ENCODE data around the gene GRM2.

Gene GRM2

DNA sequence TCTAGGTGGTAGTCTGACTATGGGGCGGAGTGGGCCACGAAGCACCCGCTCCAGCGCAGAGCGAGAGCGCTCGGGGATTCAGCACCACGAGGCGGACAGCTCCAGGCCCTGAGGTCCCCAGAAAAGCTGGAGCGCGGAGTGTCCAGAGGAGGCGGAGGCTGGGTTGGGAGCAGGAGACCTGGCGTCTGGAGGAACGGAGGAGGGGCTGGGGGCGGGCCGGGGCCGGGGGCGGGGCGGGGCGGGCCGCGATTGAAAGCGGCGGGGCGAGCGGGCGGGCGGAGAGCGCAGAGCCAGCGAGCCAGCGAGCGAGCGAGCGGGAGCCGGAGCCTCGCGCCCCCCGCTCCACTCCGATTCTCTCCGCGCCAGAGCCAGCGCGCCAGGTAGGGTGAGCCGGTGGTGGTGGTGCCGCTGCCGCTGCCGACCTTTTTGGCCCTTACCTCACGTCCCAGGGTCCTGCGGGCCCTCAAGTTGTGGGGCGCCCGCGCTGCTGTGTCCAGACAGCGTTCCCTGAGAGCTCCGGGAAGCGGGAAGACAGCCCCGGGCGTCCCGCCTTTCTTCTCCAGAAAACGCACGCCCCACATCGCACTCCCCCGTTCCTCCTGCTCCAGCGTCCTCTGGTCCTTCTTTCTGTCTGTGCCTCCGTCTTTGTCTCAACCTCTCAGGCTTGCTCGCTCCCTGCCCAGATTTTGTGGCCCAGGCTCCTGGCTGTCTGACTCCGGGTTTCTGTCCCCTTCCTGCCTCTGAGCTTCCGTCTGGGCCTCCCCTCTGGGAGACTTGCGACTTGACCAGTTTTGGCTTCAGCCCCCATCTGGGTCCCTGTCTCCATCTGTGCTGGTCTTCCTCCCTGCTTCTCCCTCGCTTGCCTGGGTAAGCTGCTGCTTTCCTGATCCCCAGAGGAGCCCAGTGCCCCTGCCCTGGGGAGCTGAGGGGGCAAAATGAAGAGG is at the start of gene GRM2:
TSS of gene GRM2 (plus strand) at position 281 of the 944 bp plus-strand sequence. CDS start 1,916 bp downstream, outside the sequence.
- H3K27ac ChIP-seq (ENCODE audit: low read depth, low read length): no peak within 1 kb of the TSS
- H3K9me3 ChIP-seq (ENCODE audit: low read length): no peaks in the 10 kb centered on the region
- H3K36me3 ChIP-seq (ENCODE audit: insufficient read depth, low read length): peaks cover 16% of the 10 kb centered on the region
- peaks cover 0 to 11% of the 10 kb centered on the region in 2 donors for H3K27me3 ChIP-seq (ENCODE audit: control insufficient read depth in 1 of 2, insufficient read depth in 2 of 2, low read length in 2 of 2)
- H3K9ac ChIP-seq (ENCODE audit: low read length): no peak within 1 kb of the TSS
- no peak within 1 kb of the TSS for H3K4me3 ChIP-seq (ENCODE audit: low read depth in 1 of 2, low read length in 2 of 2)
- H3K4me1 ChIP-seq (ENCODE audit: insufficient read depth, low read length): no peaks in the 10 kb centered on the region

DNA sequence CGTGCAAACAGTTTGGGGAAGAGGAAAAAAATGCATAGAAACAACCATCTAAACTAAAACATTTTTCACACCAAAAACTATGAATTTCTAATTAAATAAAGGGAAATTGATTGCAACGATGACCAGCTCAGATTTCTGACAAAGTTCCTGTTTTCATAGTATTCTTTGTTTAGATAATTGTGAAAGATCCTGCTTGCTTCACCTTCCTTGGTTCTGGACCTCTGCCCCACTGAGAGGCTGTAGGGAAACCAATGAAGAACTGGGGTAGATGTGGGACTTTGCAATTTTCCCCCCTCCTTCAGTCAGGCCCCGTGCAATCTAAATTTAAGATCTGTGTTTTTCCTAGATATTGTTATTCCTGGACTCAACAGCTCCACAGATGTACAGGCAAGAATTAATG is 49.6 kb upstream of the GRM2 start:
- Histone ChIP-seq H3K27me3 (ENCODE audit: control insufficient read depth in 1 of 2, insufficient read depth in 2 of 2, low read length in 2 of 2) (no peaks in the 10 kb centered on the region), H3K4me1 (ENCODE audit: insufficient read depth, low read length) (no peaks in the 10 kb centered on the region), H3K4me3 (ENCODE audit: low read depth in 1 of 2, low read length in 2 of 2) (no peak overlapping the region), H3K27ac (ENCODE audit: low read depth, low read length) (no peak overlapping the region), H3K9ac (ENCODE audit: low read length) (no peak overlapping the region), H3K9me3 (ENCODE audit: low read length) (no peaks in the 10 kb centered on the region), H3K36me3 (ENCODE audit: insufficient read depth, low read length) (peaks cover 50% of the 10 kb centered on the region)

DNA sequence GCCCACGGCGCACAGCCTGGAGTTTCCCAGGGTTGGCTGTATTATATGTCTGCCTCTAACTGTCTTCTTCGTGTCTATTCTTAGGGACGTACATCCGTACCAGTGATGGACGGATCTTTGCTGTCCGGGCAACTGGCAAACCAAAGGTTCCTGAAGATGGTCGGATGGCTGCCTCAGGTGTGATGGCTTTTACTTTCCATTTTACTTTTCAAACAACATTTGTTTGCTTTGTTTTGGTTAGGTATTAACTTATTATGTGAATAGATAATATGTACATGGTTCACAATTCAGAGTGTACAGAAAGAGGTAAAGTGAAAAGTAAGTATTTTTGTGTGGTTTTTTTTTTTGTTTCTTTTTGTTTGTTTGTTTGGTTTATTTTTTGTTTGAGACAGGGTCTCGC is 46.9 kb upstream of the GRM2 start:
- peaks cover 61% of the 10 kb centered on the region for H3K36me3 ChIP-seq (ENCODE audit: insufficient read depth, low read length)

DNA sequence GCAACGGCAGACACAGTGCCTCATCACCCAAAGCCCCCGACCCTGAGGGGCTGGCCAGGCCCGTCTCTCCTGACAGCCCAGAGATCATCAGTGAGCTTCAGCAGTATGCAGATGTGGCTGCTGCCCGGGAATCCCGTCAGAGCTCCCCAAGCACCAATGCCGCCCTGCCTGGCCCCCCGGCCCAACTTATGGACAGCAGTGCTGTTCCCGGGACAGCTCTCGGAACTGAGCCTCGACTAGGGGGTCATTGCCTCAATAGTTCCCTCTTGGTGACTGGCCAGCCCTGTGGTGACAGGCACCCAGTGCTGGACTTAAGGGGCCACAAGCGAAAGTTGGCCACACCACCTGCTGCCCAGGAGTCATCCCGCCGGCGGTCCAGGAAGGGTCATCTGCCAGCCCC is 44.4 kb upstream of the GRM2 start:
- no peaks in the 10 kb centered on the region for H3K9me3 ChIP-seq (ENCODE audit: low read length)
- no peak overlapping the region for H3K9ac ChIP-seq (ENCODE audit: low read length)
- no peaks in the 10 kb centered on the region for H3K27me3 ChIP-seq (ENCODE audit: control insufficient read depth in 1 of 2, insufficient read depth in 2 of 2, low read length in 2 of 2)
- no peaks in the 10 kb centered on the region for H3K4me1 ChIP-seq (ENCODE audit: insufficient read depth, low read length)
- no peak overlapping the region for H3K4me3 ChIP-seq (ENCODE audit: low read depth in 1 of 2, low read length in 2 of 2)
- H3K27ac ChIP-seq (ENCODE audit: low read depth, low read length): no peak overlapping the region
- H3K36me3 ChIP-seq (ENCODE audit: insufficient read depth, low read length): peaks cover 42% of the 10 kb centered on the region

More for the DNA sequence above, 46.9 kb upstream of the GRM2 start:
- Histone ChIP-seq H3K27ac (ENCODE audit: low read depth, low read length) (no peak overlapping the region), H3K27me3 (ENCODE audit: control insufficient read depth in 1 of 2, insufficient read depth in 2 of 2, low read length in 2 of 2) (no peaks in the 10 kb centered on the region), H3K4me3 (ENCODE audit: low read depth in 1 of 2, low read length in 2 of 2) (no peak overlapping the region), H3K9me3 (ENCODE audit: low read length) (no peaks in the 10 kb centered on the region), H3K9ac (ENCODE audit: low read length) (no peak overlapping the region), H3K4me1 (ENCODE audit: insufficient read depth, low read length) (no peaks in the 10 kb centered on the region)

DNA sequence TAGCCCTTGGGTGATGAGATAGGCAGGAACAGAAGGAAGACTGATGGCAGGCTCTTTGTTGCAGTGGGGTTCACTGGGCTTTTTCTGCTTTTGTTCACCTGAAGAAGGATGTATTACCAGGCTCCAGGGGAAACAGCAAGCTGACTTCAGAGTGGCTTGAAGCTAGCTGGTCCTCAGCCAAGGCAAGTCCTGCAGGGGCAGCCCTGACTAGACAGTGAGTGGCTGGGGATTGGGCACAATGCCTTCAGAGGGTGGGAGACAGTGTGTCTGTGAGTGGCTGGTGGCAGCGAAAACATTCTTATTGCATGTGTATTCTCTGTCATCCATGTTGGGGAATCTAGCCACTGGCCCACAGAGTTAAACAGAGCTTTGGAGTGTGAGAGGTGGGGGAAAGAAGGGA is 38.1 kb upstream of the GRM2 start:
- no peak overlapping the region for H3K4me3 ChIP-seq (ENCODE audit: low read depth in 1 of 2, low read length in 2 of 2)
- no peaks in the 10 kb centered on the region for H3K9me3 ChIP-seq (ENCODE audit: low read length)
- H3K27ac ChIP-seq (ENCODE audit: low read depth, low read length): no peak overlapping the region
- no peak overlapping the region for H3K9ac ChIP-seq (ENCODE audit: low read length)
- H3K4me1 ChIP-seq (ENCODE audit: insufficient read depth, low read length): peaks cover 26% of the 10 kb centered on the region
- H3K27me3 ChIP-seq (ENCODE audit: control insufficient read depth in 1 of 2, insufficient read depth in 2 of 2, low read length in 2 of 2): no peaks in the 10 kb centered on the region
- no peaks in the 10 kb centered on the region for H3K36me3 ChIP-seq (ENCODE audit: insufficient read depth, low read length)

DNA sequence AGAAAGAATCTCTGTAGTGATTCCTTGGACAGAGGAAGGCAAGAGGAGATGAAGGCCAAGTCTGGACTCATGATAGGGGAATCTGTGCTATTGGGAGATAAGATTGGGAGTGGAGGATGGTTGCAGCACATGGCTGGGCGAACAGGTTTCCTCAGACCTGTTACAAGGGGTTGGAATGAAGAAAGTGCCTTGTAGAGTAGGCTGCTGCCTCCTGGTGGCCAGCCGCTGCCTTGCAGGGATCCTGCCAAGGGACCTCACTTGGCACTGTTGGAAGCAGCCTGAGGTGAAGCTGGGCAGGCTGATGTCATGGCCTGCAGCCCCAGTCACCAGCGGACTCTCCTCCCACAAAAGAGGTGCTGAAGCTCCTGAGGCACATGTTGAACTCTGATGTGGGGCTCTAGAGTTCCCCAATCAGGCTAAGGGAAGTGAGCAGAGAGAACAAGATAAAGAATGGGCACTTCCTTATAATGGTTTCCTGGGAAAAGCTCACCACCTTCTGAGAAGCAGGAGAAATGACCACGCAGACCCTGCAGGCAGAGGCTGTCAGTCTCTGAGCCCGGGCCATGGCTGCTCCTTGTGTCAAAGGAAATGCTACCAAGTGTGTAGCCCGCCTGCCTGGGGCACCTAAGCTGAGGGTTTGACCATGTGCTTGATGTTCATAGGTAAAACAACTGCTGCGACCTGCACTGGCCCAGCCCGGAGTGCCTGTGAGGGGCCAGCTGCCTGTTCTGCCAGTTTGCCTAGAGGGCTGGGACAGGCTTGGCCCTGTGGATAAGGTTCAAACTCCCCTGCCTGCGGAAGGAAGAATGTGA is 37.4 kb upstream of the GRM2 start:
- Histone ChIP-seq H3K4me3 (ENCODE audit: low read depth in 1 of 2, low read length in 2 of 2) (no peak overlapping the region), H3K27ac (ENCODE audit: low read depth, low read length) (no peak overlapping the region), H3K4me1 (ENCODE audit: insufficient read depth, low read length) (peaks cover 26% of the 10 kb centered on the region), H3K9ac (ENCODE audit: low read length) (no peak overlapping the region), H3K27me3 (ENCODE audit: control insufficient read depth in 1 of 2, insufficient read depth in 2 of 2, low read length in 2 of 2) (no peaks in the 10 kb centered on the region), H3K9me3 (ENCODE audit: low read length) (no peaks in the 10 kb centered on the region), H3K36me3 (ENCODE audit: insufficient read depth, low read length) (peaks cover 3% of the 10 kb centered on the region)

DNA sequence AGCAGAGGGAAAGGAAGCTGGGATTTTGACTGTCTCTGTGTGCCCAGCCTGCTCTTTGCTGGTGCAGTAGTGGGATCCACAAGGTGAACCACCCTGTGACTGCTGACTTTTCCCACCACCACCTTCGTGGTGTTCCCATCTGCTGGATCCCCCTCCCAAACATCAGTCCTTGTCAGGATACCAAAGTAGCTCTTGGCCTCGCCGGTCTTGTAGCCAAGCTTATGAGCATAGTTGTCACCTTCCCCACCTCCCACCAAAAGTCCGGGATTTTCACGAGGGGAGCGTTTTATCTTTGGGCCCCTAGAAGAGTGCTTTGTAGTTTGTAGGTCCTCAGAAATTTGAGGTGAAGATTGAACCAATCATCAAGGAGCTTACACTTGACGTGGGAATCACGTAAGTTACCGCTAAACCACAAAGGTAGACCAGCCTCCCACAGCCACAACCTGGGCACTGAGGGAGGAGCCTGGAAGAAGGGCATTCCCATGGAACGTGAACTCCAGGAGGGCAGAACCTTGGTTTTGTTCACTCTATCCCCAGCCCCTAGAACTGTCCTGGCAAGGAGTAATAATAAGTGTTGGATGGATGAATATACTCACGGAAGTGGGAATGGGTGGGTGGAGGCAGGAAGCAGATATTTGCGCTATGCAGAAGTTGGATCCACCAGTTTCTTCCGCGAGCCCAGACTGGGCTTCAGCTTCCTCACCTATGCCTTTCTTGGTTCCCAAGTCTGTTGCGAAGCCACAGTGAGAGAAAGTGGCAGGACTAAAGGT is 36.6 kb upstream of the GRM2 start:
- Histone ChIP-seq H3K27me3 (ENCODE audit: control insufficient read depth in 1 of 2, insufficient read depth in 2 of 2, low read length in 2 of 2) (no peaks in the 10 kb centered on the region), H3K4me1 (ENCODE audit: insufficient read depth, low read length) (peaks cover 27% of the 10 kb centered on the region), H3K9me3 (ENCODE audit: low read length) (no peaks in the 10 kb centered on the region), H3K36me3 (ENCODE audit: insufficient read depth, low read length) (peaks cover 11% of the 10 kb centered on the region), H3K9ac (ENCODE audit: low read length) (no peak overlapping the region), H3K27ac (ENCODE audit: low read depth, low read length) (peak overlapping the region; percentile 79), H3K4me3 (ENCODE audit: low read depth in 1 of 2, low read length in 2 of 2) (peak overlapping the region; percentile 80 to 94)

DNA sequence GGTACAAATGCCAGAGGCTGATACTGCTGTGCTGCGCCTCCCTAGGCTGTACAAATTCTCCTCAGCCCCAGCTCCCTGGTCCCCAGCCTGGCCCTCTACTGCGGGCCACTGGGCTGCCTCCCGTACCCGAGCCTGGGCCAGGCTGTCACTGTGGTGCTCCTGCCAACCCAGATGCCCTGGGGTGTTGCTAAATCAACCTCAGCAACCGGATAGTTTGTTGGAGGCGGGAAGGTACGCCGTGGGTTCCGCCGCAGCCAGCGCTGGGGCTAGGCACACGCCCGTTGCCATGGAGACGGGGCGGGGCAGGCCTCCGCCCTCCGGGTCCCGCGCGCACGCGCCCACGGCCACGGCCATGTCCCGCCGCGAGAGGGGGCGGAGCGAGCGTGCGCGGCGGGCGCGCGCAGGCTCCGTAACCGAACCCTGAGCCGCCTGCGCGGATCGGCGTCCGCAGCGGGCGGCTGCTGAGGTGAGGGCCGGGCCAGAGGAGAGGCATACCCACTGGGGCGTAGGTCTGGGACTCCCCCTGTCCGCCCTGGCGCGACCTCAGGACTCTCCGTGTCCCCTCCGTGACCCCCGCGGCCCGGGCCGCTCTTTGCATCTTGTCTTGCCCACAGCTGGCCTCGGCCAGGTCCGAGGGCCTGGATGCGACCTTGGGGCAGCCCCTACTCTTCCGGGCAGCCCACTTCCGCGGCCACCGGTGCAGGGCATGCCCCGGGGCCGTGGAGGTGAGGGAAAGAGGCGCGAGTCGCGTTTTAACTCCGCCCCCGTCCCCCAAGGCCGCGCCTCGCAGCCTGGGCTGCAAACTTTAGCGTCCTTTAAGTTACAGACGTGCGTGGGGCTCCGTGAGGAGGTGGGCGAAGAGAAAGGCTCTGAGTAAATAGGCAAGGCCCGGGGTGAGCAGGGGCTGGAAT is 35.8 kb upstream of the GRM2 start, which contains the start of gene TEX264:
TSS of gene TEX264 (plus strand) at position 430 of the 911 bp plus-strand sequence. CDS start 3,053 bp downstream, outside the sequence.
- peak within 1 kb of the TSS; percentile 79 for H3K27ac ChIP-seq (ENCODE audit: low read depth, low read length)
- peaks cover 32% of the 10 kb centered on the region for H3K4me1 ChIP-seq (ENCODE audit: insufficient read depth, low read length)
- H3K4me3 ChIP-seq (ENCODE audit: low read depth in 1 of 2, low read length in 2 of 2): peak within 1 kb of the TSS; percentile 80 to 94
- H3K9ac ChIP-seq (ENCODE audit: low read length): peak within 1 kb of the TSS; percentile 41
- no peaks in the 10 kb centered on the region for H3K9me3 ChIP-seq (ENCODE audit: low read length)
- H3K27me3 ChIP-seq (ENCODE audit: control insufficient read depth in 1 of 2, insufficient read depth in 2 of 2, low read length in 2 of 2): no peaks in the 10 kb centered on the region
- peaks cover 20% of the 10 kb centered on the region for H3K36me3 ChIP-seq (ENCODE audit: insufficient read depth, low read length)

DNA sequence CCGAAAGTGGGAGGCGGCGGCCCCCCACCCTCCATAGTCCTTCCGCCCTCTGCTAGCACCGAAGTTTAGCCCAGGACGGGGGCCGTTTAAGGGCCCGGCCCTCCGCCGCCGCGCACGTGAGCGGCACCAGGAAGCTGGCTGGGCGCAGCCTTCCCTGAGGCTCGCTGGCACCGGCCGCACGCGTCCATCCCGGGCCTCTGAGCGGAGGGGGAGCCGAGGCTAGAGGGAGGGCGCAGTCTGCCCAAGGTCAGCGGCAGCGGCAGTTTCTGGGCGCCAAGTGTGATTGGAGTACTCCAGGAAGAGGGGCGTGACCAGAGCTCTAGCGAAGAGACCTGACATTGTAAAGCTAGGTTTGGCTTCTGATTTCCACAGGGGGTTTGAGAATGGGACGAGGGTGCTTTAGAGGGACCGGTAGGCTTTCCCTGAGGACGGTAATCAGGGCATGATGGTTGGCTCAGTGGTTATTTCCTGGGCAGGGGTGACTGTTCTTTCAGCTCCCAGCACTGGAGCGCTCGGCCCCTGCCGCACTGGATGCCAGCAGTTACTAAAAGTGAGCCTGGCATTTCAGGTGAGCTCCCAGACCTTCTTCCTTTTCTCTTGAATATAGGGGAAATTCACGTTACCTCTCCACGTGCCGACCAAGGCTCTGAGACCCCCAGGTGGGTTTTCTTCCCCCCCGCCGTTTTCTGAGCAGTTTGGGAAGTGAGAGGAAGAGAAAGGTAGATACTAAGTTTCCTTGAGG is 35.0 kb upstream of the GRM2 start:
- peak overlapping the region; percentile 80 to 94 for H3K4me3 ChIP-seq (ENCODE audit: low read depth in 1 of 2, low read length in 2 of 2)
- no peaks in the 10 kb centered on the region for H3K27me3 ChIP-seq (ENCODE audit: control insufficient read depth in 1 of 2, insufficient read depth in 2 of 2, low read length in 2 of 2)
- H3K27ac ChIP-seq (ENCODE audit: low read depth, low read length): peak overlapping the region; percentile 79
- peaks cover 32% of the 10 kb centered on the region for H3K4me1 ChIP-seq (ENCODE audit: insufficient read depth, low read length)
- H3K9me3 ChIP-seq (ENCODE audit: low read length): no peaks in the 10 kb centered on the region
- peaks cover 28% of the 10 kb centered on the region for H3K36me3 ChIP-seq (ENCODE audit: insufficient read depth, low read length)
- peak overlapping the region; percentile 41 for H3K9ac ChIP-seq (ENCODE audit: low read length)

Measured in muscle layer of colon (tissue), 2 donors.